H1 (cell line): Measurements from ENCODE around the gene AMIGO2.

Experiments
- CEBPB ChIP-seq: IDR thresholded peaks from 2 replicates; pipeline ENCODE4 v1.6.1; 2012; ENCODE audit warnings: low read depth, low read length
- CHD2 ChIP-seq: IDR thresholded peaks from 2 replicates; pipeline ENCODE4 v1.6.1; 2012; ENCODE audit warnings: low read length, improper control_type of control experiment
- PHF8 ChIP-seq: fragments of 200-600 bp; sonication (generic); conservative IDR thresholded peaks from 2 replicates; pipeline ENCODE4 v1.7.1; 2012; ENCODE audit warnings: low read depth, mild to moderate bottlenecking, inconsistent platforms, low read length, moderate library complexity
- POLR2A ChIP-seq, 2 experiments: IDR thresholded peaks; 1 replicate in 1 of 2; 2 replicates in 1 of 2; pipeline ENCODE4 v1.6.1; 2011; ENCODE audit warnings: low read depth in 2 of 2, low read length in 2 of 2, mild to moderate bottlenecking in 2 of 2; ENCODE audit errors: control extremely low read depth in 1 of 2
- RNF2 ChIP-seq: fragments of 200-900, 300-1000 bp; sonication (generic); IDR thresholded peaks from 2 replicates; pipeline ENCODE4 v1.7.1; 2016; ENCODE audit warnings: borderline replicate concordance, low read depth, mild to moderate bottlenecking, antibody characterized with exemption, low read length; ENCODE audit not compliant: poor library complexity, severe bottlenecking; ENCODE audit errors: missing control alignments
- SIN3A ChIP-seq, 2 experiments: IDR thresholded peaks in 1 of 2; conservative IDR thresholded peaks in 1 of 2; 2 replicates each; pipeline ENCODE4 v1.6.1; 2011 to 2012; ENCODE audit warnings: low read length in 2 of 2, improper control_type of control experiment in 1 of 2, low read depth in 1 of 2, mild to moderate bottlenecking in 1 of 2
- TBP ChIP-seq: IDR thresholded peaks from 2 replicates; pipeline ENCODE4 v1.6.1; 2011; ENCODE audit warnings: low read depth, low read length, improper control_type of control experiment
- TCF12 ChIP-seq: IDR thresholded peaks from 2 replicates; pipeline ENCODE4 v1.6.1; 2011; ENCODE audit warnings: low read depth, mild to moderate bottlenecking, low read length
- USF2 ChIP-seq: IDR thresholded peaks from 2 replicates; pipeline ENCODE4 v1.6.1; 2011; ENCODE audit warnings: low read length, improper control_type of control experiment
- TF ChIP-seq, protein P1 (sequence below): IDR thresholded peaks from 2 replicates; pipeline ENCODE4 v1.6.1; 2012; ENCODE audit warnings: inconsistent platforms

DNA sequence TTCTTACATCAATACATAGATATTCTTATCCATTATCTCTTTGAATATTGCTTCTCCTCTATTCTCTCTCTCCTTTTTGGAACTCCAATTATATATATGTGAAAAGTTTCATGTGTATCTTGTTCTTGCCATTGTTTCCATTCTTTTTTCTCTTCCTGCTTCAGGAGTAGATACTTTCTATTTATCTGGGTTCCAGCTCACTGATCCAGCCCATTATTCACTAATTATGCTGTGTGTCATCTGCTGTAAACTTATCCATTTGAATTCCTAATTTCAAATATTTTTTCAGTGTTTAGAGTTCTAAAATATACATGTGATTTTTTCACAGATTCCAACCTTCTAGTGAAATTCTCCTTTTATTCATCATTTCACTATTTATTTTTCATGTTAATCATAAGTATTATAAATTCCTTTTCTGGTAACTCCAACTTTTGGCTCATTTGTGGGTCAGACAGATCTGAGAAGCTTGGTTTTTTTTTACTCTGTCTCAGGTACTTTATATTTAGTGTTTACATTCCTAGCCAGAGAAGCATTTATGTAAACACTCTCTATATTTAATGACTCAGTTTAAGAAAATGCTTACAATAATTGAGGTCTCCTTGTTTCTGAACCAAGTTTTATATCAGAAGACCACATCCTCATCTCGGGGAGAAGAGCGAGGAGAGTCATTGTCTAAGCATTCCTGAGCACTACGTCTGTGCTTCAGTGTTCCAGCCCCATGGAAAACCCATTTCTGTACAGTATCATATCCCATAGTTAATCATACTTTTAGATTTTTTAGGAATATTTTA lies 15.9 kb upstream of the AMIGO2 start:
- TF ChIP-seq PHF8, result no peak
- no peak for TF ChIP-seq RNF2
- TF ChIP-seq SIN3A (conservative IDR thresholded peaks at IDR 0.05 in 1 of 2, IDR thresholded peaks at IDR 0.05 in 1 of 2; ENCODE audit: low read depth in 1 of 2, low read length in 2 of 2), result no peak
- TF ChIP-seq TCF12, result no peak
- no peak for TF ChIP-seq USF2
- TF ChIP-seq TBP, result no peak
- no peak for TF ChIP-seq POLR2A (IDR thresholded peaks at IDR 0.05; ENCODE audit: control extremely low read depth in 1 of 2, low read depth in 2 of 2, low read length in 2 of 2)
- TF ChIP-seq, protein P1, sequence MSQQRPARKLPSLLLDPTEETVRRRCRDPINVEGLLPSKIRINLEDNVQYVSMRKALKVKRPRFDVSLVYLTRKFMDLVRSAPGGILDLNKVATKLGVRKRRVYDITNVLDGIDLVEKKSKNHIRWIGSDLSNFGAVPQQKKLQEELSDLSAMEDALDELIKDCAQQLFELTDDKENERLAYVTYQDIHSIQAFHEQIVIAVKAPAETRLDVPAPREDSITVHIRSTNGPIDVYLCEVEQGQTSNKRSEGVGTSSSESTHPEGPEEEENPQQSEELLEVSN, result no peak
- no peak for TF ChIP-seq CEBPB
- no peak for TF ChIP-seq CHD2
